ENCODE measurements around the gene SEMA4G.

The SEMA4G gene

GRCh38 chr10:101016814-101017213 is 47.5 kb downstream of the SEMA4G start:
- no peak overlapping the region for H3K27ac ChIP-seq
- TF ChIP-seq CTCF (conservative IDR thresholded peaks at IDR 0.05) (no peak), ZFX (IDR thresholded peaks at IDR 0.05) (no peak)

GRCh38 chr10:101018118-101018599 is 48.9 kb downstream of the SEMA4G start:
- H3K27ac ChIP-seq = no peak overlapping the region
- TF ChIP-seq ZFX (IDR thresholded peaks at IDR 0.05) (no peak), CTCF (conservative IDR thresholded peaks at IDR 0.05) (no peak)

- H3K27ac ChIP-seq = no peak overlapping the region
- TF ChIP-seq ZFX (IDR thresholded peaks at IDR 0.05) = no peak
- peak; percentile 68 for TF ChIP-seq CTCF (conservative IDR thresholded peaks at IDR 0.05)
Measured at GRCh38 chr10:101018600-101019439, 49.5 kb downstream of the SEMA4G start.

Data from C4-2B (cell line).